K562 (cell line): ENCODE results near the gene DYSF. TPM values are rescaled to one million over a fixed set of nuclear protein-coding genes. Genes with fewer than 3 reads are reported as not detected.

Experiments used
- ATAC-seq: fragments of 200-7000 bp; cut with Tn5 transposase; 3 replicates; pipeline ENCODE4 v1.9.1; 2020; ENCODE audit warnings: moderate library complexity
- BruUV-seq: library from RNA; stranded (reverse); fragments of 400-500 nt; replicated peaks from 2 replicates; lab custom pipeline; 2021; lab: Mats Ljungman, UMichigan
- CTCF ChIA-PET: fragments of 300-600 bp; formaldehyde crosslinking; extraction: SDS; loops from one replicate; lab custom pipeline; 2021; ENCODE audit warnings: low intra/inter-chr PET ratio; lab: Yijun Ruan, JAX
- POLR2A ChIA-PET: fragments of 300-600, 350-650 bp; sonication (Branson Sonifier 250); formaldehyde crosslinking; extraction: SDS; loops from one replicate; lab custom pipeline; 2021; ENCODE audit warnings: antibody characterized with exemption, inconsistent platforms; lab: Yijun Ruan, JAX
- DNase-seq, 4 experiments: peaks; one replicate each; pipeline versions ENCODE4 v3.0.0 to v3.0.0-alpha.2; 2011 to 2018; ENCODE audit warnings: low spot score in 3 of 4, mixed read lengths in 3 of 4; ENCODE audit errors: extremely low read depth in 1 of 4
- FAIRE-seq: peaks from 2 replicates; lab custom pipeline; 2011; peaks lifted over from hg19 to GRCh38; lab: Jason Lieb, UNC
- H2AFZ ChIP-seq: 2 replicates; pipeline ENCODE4 v1.6.0; 2011; ENCODE audit warnings: low read depth, low read length, control low read depth, inconsistent platforms
- H3K27ac ChIP-seq: fragments of 200-600 bp; 3 replicates; pipeline ENCODE4 v1.8.0; 2011; ENCODE audit warnings: low read depth, mild to moderate bottlenecking, control low read depth, inconsistent platforms, low read length, moderate library complexity, mixed read lengths; ENCODE audit errors: extremely low read depth
- H3K27me3 ChIP-seq, 2 experiments: fragments of 300-600 bp in 1 of 2; 2 replicates in 1 of 2; 3 replicates in 1 of 2; pipeline versions ENCODE4 v1.6.0 to v1.8.0; 2011; ENCODE audit warnings: inconsistent platforms in 2 of 2, low read length in 2 of 2, mild to moderate bottlenecking in 1 of 2, mixed read lengths in 1 of 2, moderate library complexity in 1 of 2; ENCODE audit not compliant: control insufficient read depth in 2 of 2, insufficient read depth in 2 of 2
- H3K36me3 ChIP-seq: fragments of 300-600 bp; 3 replicates; pipeline ENCODE4 v1.8.0; 2011; ENCODE audit warnings: mild to moderate bottlenecking, low read length, inconsistent platforms; ENCODE audit not compliant: control insufficient read depth, insufficient read depth
- H3K4me1 ChIP-seq, 2 experiments: fragments of 200-600 bp in 1 of 2; replicated peaks in 1 of 2; 2 replicates in 1 of 2; 3 replicates in 1 of 2; pipeline versions ENCODE4 v1.5.1 to v1.8.0; 2011; ENCODE audit warnings: inconsistent platforms in 2 of 2, low read length in 2 of 2, mild to moderate bottlenecking in 1 of 2, mixed read lengths in 1 of 2, moderate library complexity in 1 of 2; ENCODE audit not compliant: control insufficient read depth in 2 of 2, insufficient read depth in 2 of 2
- H3K4me2 ChIP-seq: 2 replicates; pipeline ENCODE4 v1.6.1; 2011; ENCODE audit warnings: low read length, control low read depth, inconsistent platforms, mixed read lengths; ENCODE audit not compliant: insufficient read depth
- H3K4me3 ChIP-seq: fragments of 200-600 bp; sonication (generic), shearing (Covaris generic); 2 replicates; pipeline ENCODE4 v1.5.1; 2016; ENCODE audit warnings: control low read depth, inconsistent platforms
- H3K79me2 ChIP-seq: fragments of 200-600 bp; 3 replicates; pipeline ENCODE4 v1.8.0; 2011; ENCODE audit warnings: low read length, inconsistent platforms; ENCODE audit not compliant: control insufficient read depth, insufficient read depth
- H3K9ac ChIP-seq, 2 experiments: 2 replicates each; pipeline versions ENCODE4 v1.6.0 to v1.6.1; 2011; ENCODE audit warnings: low read depth in 2 of 2, low read length in 2 of 2, control low read depth in 1 of 2, inconsistent platforms in 1 of 2, mild to moderate bottlenecking in 1 of 2, mixed read lengths in 1 of 2; ENCODE audit not compliant: insufficient read depth in 1 of 2
- H3K9me1 ChIP-seq: one replicate; pipeline ENCODE4 v1.6.0; 2011; ENCODE audit warnings: inconsistent platforms, mild to moderate bottlenecking, low read length, moderate library complexity; ENCODE audit not compliant: control insufficient read depth, insufficient read depth
- H3K9me3 ChIP-seq: replicated peaks from 2 replicates; pipeline ENCODE4 v1.5.1; 2011; ENCODE audit warnings: low read depth, low read length, inconsistent platforms; ENCODE audit not compliant: control insufficient read depth, insufficient read depth
- H4K20me1 ChIP-seq: replicated peaks from 2 replicates; pipeline ENCODE4 v1.6.1; 2011; ENCODE audit warnings: low read length, inconsistent platforms, mixed read lengths; ENCODE audit not compliant: control insufficient read depth, insufficient read depth
- CBX5 ChIP-seq: IDR thresholded peaks from 2 replicates; pipeline ENCODE4 v1.6.1; 2014; ENCODE audit warnings: low read depth, borderline replicate concordance
- GABPB1 ChIP-seq: sonication (generic); formaldehyde crosslinking; IDR thresholded peaks from 2 replicates; pipeline ENCODE4 v1.8.0; 2022; ENCODE audit warnings: mild to moderate bottlenecking, missing genetic modification reagents
- GATA2 ChIP-seq: sonication (generic); formaldehyde crosslinking; IDR thresholded peaks from 2 replicates; pipeline ENCODE4 v1.4.0; 2020; ENCODE audit warnings: mild to moderate bottlenecking, missing genetic modification reagents
- HDAC8 ChIP-seq: fragments of 450-650 bp; IDR thresholded peaks from 2 replicates; pipeline ENCODE4 v1.6.1; 2016; ENCODE audit warnings: mild to moderate bottlenecking, missing genetic modification characterization, moderate library complexity, missing compliant biosample characterization
- HMGN3 ChIP-seq: IDR thresholded peaks from 2 replicates; pipeline ENCODE4 v1.6.1; 2011; ENCODE audit warnings: borderline replicate concordance, low read depth, mild to moderate bottlenecking, mixed read lengths, low read length; ENCODE audit not compliant: insufficient read length; ENCODE audit errors: extremely low read depth
- MYBL2 ChIP-seq, 2 experiments: fragments of 450-650 bp in 1 of 2; sonication (generic) in 1 of 2; formaldehyde crosslinking in 1 of 2; IDR thresholded peaks; 2 replicates each; pipeline versions ENCODE4 v1.6.1 to v1.8.1; 2017 to 2022; ENCODE audit warnings: borderline replicate concordance in 1 of 2, inconsistent platforms in 1 of 2, low read depth in 1 of 2, mild to moderate bottlenecking in 1 of 2, missing genetic modification reagents in 1 of 2, moderate library complexity in 1 of 2
- ZBTB26 ChIP-seq: fragments of 450-650 bp; formaldehyde crosslinking; IDR thresholded peaks from 2 replicates; pipeline ENCODE4 v1.4.0; 2022; ENCODE audit warnings: missing genetic modification characterization
- ZSCAN29 ChIP-seq: fragments of 450-650 bp; IDR thresholded peaks from 2 replicates; pipeline ENCODE4 v1.6.1; 2017
- WGBS: fragments of 100-300 bp; shearing (Covaris generic); methylation state at CpG from one replicate; pipeline ENCODE4 v1.1.6; 2016; ENCODE audit warnings: low coverage, mixed read lengths; ENCODE audit not compliant: insufficient coverage; ENCODE audit errors: missing lambda C conversion rate; 5-methylcytosine and 5-hydroxymethylcytosine counted together
- in situ Hi-C: fragments of 300-500 bp; cut with MboI; formaldehyde crosslinking; loops from 4 replicates; pipeline ENCODE4 v1.15.0; 2018; ENCODE audit warnings: inconsistent platforms, mixed read lengths
- intact Hi-C: fragments of 100-400 bp; cut with micrococcal nuclease; formaldehyde crosslinking; loops from 2 replicates; pipeline ENCODE4 v1.14.2; 2022
- polyA plus RNA-seq, 8 experiments: library from polyadenylated mRNA; depleted of rRNA in 4 of 8; stranded (reverse) in 5 of 8; unstranded in 3 of 8; fragments of >200 nt; fragmentation: Nextera tagmentation in 2 of 8; fragmentation: Illumina TruSeq in 1 of 8; extraction: Ambion mirVana in 2 of 8; extraction: Trizol in 1 of 8; gene quantifications; 2 replicates each; pipeline versions ENCODE4 v1.2.1 to v1.2.3, GENCODE V29; 2011 to 2014; ENCODE audit warnings: inconsistent platforms in 1 of 8, missing spikeins in 1 of 8
- total RNA-seq, 7 experiments: library from RNA; depleted of rRNA in 6 of 7; stranded (reverse); fragments of >200 nt in 6 of 7; fragmentation: Illumina TruSeq in 2 of 7; extraction: Trizol in 2 of 7; gene quantifications; 2 replicates each; pipeline versions ENCODE4 v1.2.1 to v1.2.3, GENCODE V29; 2011 to 2021; ENCODE audit warnings: low replicate concordance in 1 of 7

Gene DYSF
- total and polyA plus RNA-seq, 9 of the 15 experiments (the other 6 are each of a cell fraction or from before 2014, with no cell fraction given): 0.01 to 0.80 (median 0.29) TPM

GRCh38 chr2:71586471-71586870 is 133.1 kb downstream of the DYSF start:
- peaks cover 29% of the 10 kb centered on the region for H4K20me1 ChIP-seq
- TF ChIP-seq GABPB1 (no peak), HMGN3 (no peak), CBX5 (no peak), MYBL2 (IDR thresholded peaks at IDR 0.05; ENCODE audit: low read depth) (no peak), MYBL2 (CRISPR knock-in tag; IDR thresholded peaks at IDR 0.05; ENCODE audit: borderline replicate concordance) (no peak), HDAC8 (no peak), GATA2 (CRISPR knock-in tag) (no peak), ZBTB26 (CRISPR knock-in tag) (no peak), ZSCAN29 (no peak)
- TF ChIP-seq, all 486 proteins: peak for 0
- CTCF ChIA-PET: no interaction called here
- Histone ChIP-seq H3K27me3 (peaks cover 2 to 61% of the 10 kb centered on the region in 2 experiments; a peak in 3 of 5 replicates), H3K4me1 (no peaks in the 10 kb centered on the region; a peak in 1 of 5 replicates), H3K9me1 (peaks cover 5% of the 10 kb centered on the region), H3K4me2 (no peak overlapping the region), H3K27ac (no peak overlapping the region), H2AFZ (no peak overlapping the region), H3K4me3 (no peak overlapping the region), H3K79me2 (no peaks in the 10 kb centered on the region), H3K36me3 (no peaks in the 10 kb centered on the region), H3K9me3 (no peaks in the 10 kb centered on the region), H3K9ac (no peak overlapping the region; a peak in 1 of 4 replicates)
- FAIRE-seq (no peak), ATAC-seq (no peak), DNase-seq (no peak)
- in situ Hi-C loops: no loop called here
- 10% methylated on average over 8 of the region's 8 CpGs for WGBS
- BruUV-seq: no TSS peak
- POLR2A ChIA-PET: no interaction called here
- intact Hi-C loops: no loop called here
